ENCODE measurements around the gene PTPRT. TPM values are rescaled to one million over a fixed set of nuclear protein-coding genes. Genes with fewer than 3 reads are reported as not detected.

The PTPRT gene
- total RNA-seq, 1 experiment from 2014 or later, result not detected

DNA sequence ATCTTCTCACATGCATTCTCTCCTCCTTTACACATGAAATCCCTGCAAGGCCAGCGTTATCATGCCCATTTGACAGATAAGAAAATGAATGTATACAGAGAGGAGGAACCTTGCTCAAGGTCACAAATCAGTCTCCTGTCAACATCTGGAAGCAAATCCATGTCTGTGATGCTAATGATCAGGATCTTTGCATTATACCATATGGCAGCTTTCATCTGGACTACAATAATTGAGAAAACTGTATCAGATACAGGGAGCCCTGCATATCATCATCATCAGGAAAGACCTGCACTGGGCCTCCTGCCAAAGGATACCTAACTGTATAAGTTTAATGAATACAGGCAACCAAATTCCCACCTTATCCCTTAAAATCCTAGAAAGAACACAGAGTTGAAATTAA lies 213.7 kb downstream of the PTPRT start:
- CTCF ChIA-PET, result no interaction called here
- BruUV-seq (replicated peaks), result no TSS peak

GRCh38 chr20:42974347-42974746 lies 215.4 kb downstream of the PTPRT start:
- TF ChIP-seq CTCF (conservative IDR thresholded peaks at IDR 0.05; ENCODE audit: low read depth, low read length) (no peak), EZH2 (IDR thresholded peaks at IDR 0.05; ENCODE audit: borderline replicate concordance, low read depth, low read length, poor library complexity, severe bottlenecking) (no peak)
- Histone ChIP-seq H3K27me3 (replicated peaks; ENCODE audit: insufficient read depth, low read depth, low read length, poor library complexity) (peaks cover 35% of the 10 kb centered on the region), H3K4me1 (ENCODE audit: insufficient read depth, low read length, poor library complexity, severe bottlenecking) (no peaks in the 10 kb centered on the region), H3K4me3 (ENCODE audit: low read depth, low read length, poor library complexity, severe bottlenecking) (no peak overlapping the region), H3K9me3 (ENCODE audit: low read depth, low read length, poor library complexity, severe bottlenecking) (no peaks in the 10 kb centered on the region), H3K36me3 (ENCODE audit: insufficient read depth, low read length, poor library complexity, severe bottlenecking) (no peaks in the 10 kb centered on the region), H3K27ac (ENCODE audit: low read depth, low read length, poor library complexity, severe bottlenecking) (no peak overlapping the region)
- no TSS peak for BruUV-seq (replicated peaks)
- no peak for DNase-seq (ENCODE audit: low spot score)
- intact Hi-C loops (cut with micrococcal nuclease; ENCODE audit: unreplicated experiment), result no loop called here
- ChIA-PET POLR2A (ENCODE audit: low non-redundant PET) (no interaction called here), CTCF (no interaction called here)

More for the DNA sequence above, 213.7 kb downstream of the PTPRT start:
- no peaks in the 10 kb centered on the region for H3K36me3 ChIP-seq (ENCODE audit: insufficient read depth, low read length, poor library complexity, severe bottlenecking)
- H3K4me3 ChIP-seq (ENCODE audit: low read depth, low read length, poor library complexity, severe bottlenecking), result no peak overlapping the region
- intact Hi-C loops (cut with micrococcal nuclease; ENCODE audit: unreplicated experiment), result no loop called here
- POLR2A ChIA-PET (ENCODE audit: low non-redundant PET), result no interaction called here
- H3K27me3 ChIP-seq (replicated peaks; ENCODE audit: insufficient read depth, low read depth, low read length, poor library complexity), result peaks cover 29% of the 10 kb centered on the region
- no peak for DNase-seq (ENCODE audit: low spot score)
- H3K27ac ChIP-seq (ENCODE audit: low read depth, low read length, poor library complexity, severe bottlenecking), result no peak overlapping the region
- no peaks in the 10 kb centered on the region for H3K9me3 ChIP-seq (ENCODE audit: low read depth, low read length, poor library complexity, severe bottlenecking)
- no peaks in the 10 kb centered on the region for H3K4me1 ChIP-seq (ENCODE audit: insufficient read depth, low read length, poor library complexity, severe bottlenecking)
- TF ChIP-seq CTCF (conservative IDR thresholded peaks at IDR 0.05; ENCODE audit: low read depth, low read length), result no peak
- TF ChIP-seq EZH2 (IDR thresholded peaks at IDR 0.05; ENCODE audit: borderline replicate concordance, low read depth, low read length, poor library complexity, severe bottlenecking), result no peak

- BruUV-seq (replicated peaks), result no TSS peak
- POLR2A ChIA-PET (ENCODE audit: low non-redundant PET), result no interaction called here
Observed at GRCh38 chr20:42972591-42972990, 217.1 kb downstream of the PTPRT start.

More at GRCh38 chr20:42972591-42972990, 217.1 kb downstream of the PTPRT start:
- no peak overlapping the region for H3K4me3 ChIP-seq (ENCODE audit: low read depth, low read length, poor library complexity, severe bottlenecking)
- CTCF ChIA-PET, result no interaction called here
- no peaks in the 10 kb centered on the region for H3K4me1 ChIP-seq (ENCODE audit: insufficient read depth, low read length, poor library complexity, severe bottlenecking)
- peaks cover 25% of the 10 kb centered on the region for H3K27me3 ChIP-seq (replicated peaks; ENCODE audit: insufficient read depth, low read depth, low read length, poor library complexity)
- no peaks in the 10 kb centered on the region for H3K36me3 ChIP-seq (ENCODE audit: insufficient read depth, low read length, poor library complexity, severe bottlenecking)
- H3K27ac ChIP-seq (ENCODE audit: low read depth, low read length, poor library complexity, severe bottlenecking), result no peak overlapping the region
- no peak for DNase-seq (ENCODE audit: low spot score)
- TF ChIP-seq CTCF (conservative IDR thresholded peaks at IDR 0.05; ENCODE audit: low read depth, low read length), result no peak
- no peak for TF ChIP-seq EZH2 (IDR thresholded peaks at IDR 0.05; ENCODE audit: borderline replicate concordance, low read depth, low read length, poor library complexity, severe bottlenecking)
- intact Hi-C loops (cut with micrococcal nuclease; ENCODE audit: unreplicated experiment), result no loop called here
- no peaks in the 10 kb centered on the region for H3K9me3 ChIP-seq (ENCODE audit: low read depth, low read length, poor library complexity, severe bottlenecking)
